ENCODE measurements around the gene PPM1E. TPM values are rescaled to one million over a fixed set of nuclear protein-coding genes. Genes with fewer than 3 reads are reported as not detected.

PPM1E gene
- total RNA-seq, 2 experiments from 2014 or later = not detected

- H3K27ac ChIP-seq (ENCODE audit: low read depth in 1 of 2, low read length in 2 of 2) = no peak overlapping the region
- no peaks in the 10 kb centered on the region for H3K4me1 ChIP-seq (ENCODE audit: insufficient read depth, low read length)
- Mint-ChIP-seq H3K4me3 (no peak overlapping the region), H3K9me3 (no peaks in the 10 kb centered on the region), H3K27me3 (peaks cover 45% of the 10 kb centered on the region), H3K27ac (no peak overlapping the region), H3K36me3 (ENCODE audit: low read depth) (no peaks in the 10 kb centered on the region), H3K4me1 (ENCODE audit: low read depth) (no peaks in the 10 kb centered on the region)
- H3K27me3 ChIP-seq (ENCODE audit: control insufficient read depth in 1 of 2, insufficient read depth in 2 of 2, low read length in 2 of 2) = peaks cover 0 to 11% of the 10 kb centered on the region in 2 experiments
- no peak overlapping the region for H3K4me3 ChIP-seq (ENCODE audit: low read length)
- TF ChIP-seq, protein P1, sequence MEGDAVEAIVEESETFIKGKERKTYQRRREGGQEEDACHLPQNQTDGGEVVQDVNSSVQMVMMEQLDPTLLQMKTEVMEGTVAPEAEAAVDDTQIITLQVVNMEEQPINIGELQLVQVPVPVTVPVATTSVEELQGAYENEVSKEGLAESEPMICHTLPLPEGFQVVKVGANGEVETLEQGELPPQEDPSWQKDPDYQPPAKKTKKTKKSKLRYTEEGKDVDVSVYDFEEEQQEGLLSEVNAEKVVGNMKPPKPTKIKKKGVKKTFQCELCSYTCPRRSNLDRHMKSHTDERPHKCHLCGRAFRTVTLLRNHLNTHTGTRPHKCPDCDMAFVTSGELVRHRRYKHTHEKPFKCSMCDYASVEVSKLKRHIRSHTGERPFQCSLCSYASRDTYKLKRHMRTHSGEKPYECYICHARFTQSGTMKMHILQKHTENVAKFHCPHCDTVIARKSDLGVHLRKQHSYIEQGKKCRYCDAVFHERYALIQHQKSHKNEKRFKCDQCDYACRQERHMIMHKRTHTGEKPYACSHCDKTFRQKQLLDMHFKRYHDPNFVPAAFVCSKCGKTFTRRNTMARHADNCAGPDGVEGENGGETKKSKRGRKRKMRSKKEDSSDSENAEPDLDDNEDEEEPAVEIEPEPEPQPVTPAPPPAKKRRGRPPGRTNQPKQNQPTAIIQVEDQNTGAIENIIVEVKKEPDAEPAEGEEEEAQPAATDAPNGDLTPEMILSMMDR (IDR thresholded peaks at IDR 0.05) = no peak
- CTCF ChIA-PET = no interaction called here
- H3K9me3 ChIP-seq (ENCODE audit: control insufficient read depth in 1 of 2, insufficient read depth in 1 of 2, low read length in 2 of 2) = no peaks in the 10 kb centered on the region
- no peak for DNase-seq
- no peak for ATAC-seq (ENCODE audit: poor library complexity)
- POLR2A ChIA-PET = no interaction called here
- intact Hi-C loops (cut with DNase I, micrococcal nuclease) = no loop called here
- H3K36me3 ChIP-seq (ENCODE audit: insufficient read depth, low read length) = no peaks in the 10 kb centered on the region
Observed at GRCh38 chr17:58802188-58802587, 46.5 kb downstream of the PPM1E start.

DNA sequence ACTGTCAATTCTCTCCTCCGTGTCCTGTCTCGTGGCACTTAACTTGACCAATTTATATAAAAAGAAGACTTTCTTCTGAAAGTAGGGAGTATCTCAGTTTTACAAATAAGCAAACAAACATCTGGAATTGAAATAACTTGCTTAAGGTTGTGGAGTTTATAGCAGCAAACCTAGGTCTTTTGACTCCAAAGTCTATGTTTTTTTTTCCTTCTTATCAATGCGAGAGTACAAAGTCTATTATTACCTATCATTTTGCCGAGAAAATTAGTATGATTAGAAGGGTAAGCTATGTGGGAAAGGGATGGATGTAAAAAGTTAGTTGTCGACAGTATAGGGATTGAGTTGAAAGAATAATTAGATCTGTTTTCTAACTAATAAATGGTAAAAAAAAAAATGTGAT, 50.4 kb downstream of the PPM1E start:
- H3K4me1 Mint-ChIP-seq (ENCODE audit: low read depth) = no peaks in the 10 kb centered on the region
- no peaks in the 10 kb centered on the region for H3K9me3 ChIP-seq (ENCODE audit: control insufficient read depth in 1 of 2, insufficient read depth in 1 of 2, low read length in 2 of 2)
- H3K27me3 ChIP-seq (ENCODE audit: control insufficient read depth in 1 of 2, insufficient read depth in 2 of 2, low read length in 2 of 2) = peaks cover 0 to 22% of the 10 kb centered on the region in 2 experiments
- POLR2A ChIA-PET = no interaction called here
- no peaks in the 10 kb centered on the region for H3K9me3 Mint-ChIP-seq
- TF ChIP-seq, protein P1 (IDR thresholded peaks at IDR 0.05) = no peak
- DNase-seq = no peak
- no peak overlapping the region for H3K27ac ChIP-seq (ENCODE audit: low read depth in 1 of 2, low read length in 2 of 2)
- intact Hi-C loops (cut with DNase I, micrococcal nuclease) = no loop called here
- no peaks in the 10 kb centered on the region for H3K36me3 Mint-ChIP-seq (ENCODE audit: low read depth)
- H3K4me3 ChIP-seq (ENCODE audit: low read length) = no peak overlapping the region
- H3K4me1 ChIP-seq (ENCODE audit: insufficient read depth, low read length) = no peaks in the 10 kb centered on the region
- H3K4me3 Mint-ChIP-seq = no peak overlapping the region
- H3K36me3 ChIP-seq (ENCODE audit: insufficient read depth, low read length) = no peaks in the 10 kb centered on the region
- no peak for ATAC-seq (ENCODE audit: poor library complexity)
- H3K27me3 Mint-ChIP-seq = peaks cover 56% of the 10 kb centered on the region
- CTCF ChIA-PET = no interaction called here
- H3K27ac Mint-ChIP-seq = no peak overlapping the region

- no peak overlapping the region for H3K27ac Mint-ChIP-seq
- no peaks in the 10 kb centered on the region for H3K9me3 Mint-ChIP-seq
Observed at GRCh38 chr17:58808609-58809563, 53.2 kb downstream of the PPM1E start.

More at GRCh38 chr17:58808609-58809563, 53.2 kb downstream of the PPM1E start:
- ChIA-PET POLR2A (interaction anchor here (0.7 kb wide), 1 partner anchor 177 kb away, joined by 3 read pairs; no protein-coding TSS in a partner anchor), CTCF (no interaction called here)
- TF ChIP-seq, protein P1 (IDR thresholded peaks at IDR 0.05) = no peak
- no peaks in the 10 kb centered on the region for H3K9me3 ChIP-seq (ENCODE audit: control insufficient read depth in 1 of 2, insufficient read depth in 1 of 2, low read length in 2 of 2)
- H3K4me1 ChIP-seq (ENCODE audit: insufficient read depth, low read length) = no peaks in the 10 kb centered on the region
- no peaks in the 10 kb centered on the region for H3K4me1 Mint-ChIP-seq (ENCODE audit: low read depth)
- H3K27me3 Mint-ChIP-seq = peaks cover 46% of the 10 kb centered on the region
- H3K27me3 ChIP-seq (ENCODE audit: control insufficient read depth in 1 of 2, insufficient read depth in 2 of 2, low read length in 2 of 2) = peaks cover 0 to 17% of the 10 kb centered on the region in 2 experiments
- H3K27ac ChIP-seq (ENCODE audit: low read depth in 1 of 2, low read length in 2 of 2) = no peak overlapping the region
- no peaks in the 10 kb centered on the region for H3K36me3 Mint-ChIP-seq (ENCODE audit: low read depth)
- H3K36me3 ChIP-seq (ENCODE audit: insufficient read depth, low read length) = no peaks in the 10 kb centered on the region
- no peak for ATAC-seq (ENCODE audit: poor library complexity)
- no peak for DNase-seq
- no peak overlapping the region for H3K4me3 Mint-ChIP-seq
- intact Hi-C loops (cut with DNase I, micrococcal nuclease) = no loop called here
- H3K4me3 ChIP-seq (ENCODE audit: low read length) = no peak overlapping the region

Measured in CD4-positive, alpha-beta T cell (primary cell).